Effector memory CD8-positive, alpha-beta T cell (primary cell): Measurements from ENCODE around the gene GRID1.

Experiments
- ATAC-seq: fragments of 150-1000 bp; cut with Tn5 transposase; replicated peaks from 2 replicates; pipeline ENCODE4 v1.10.0; 2021; ENCODE audit warnings: mild to moderate bottlenecking, moderate library complexity
- DNase-seq, 3 experiments: peaks; one replicate each; pipeline ENCODE4 v3.0.0; 2021
- H3K27ac Mint-ChIP-seq, 2 donors: one replicate each; pipeline ENCODE4 v1.8.0; 2022; ENCODE audit warnings: mild to moderate bottlenecking in 2 of 2, mixed read lengths in 2 of 2, moderate library complexity in 2 of 2
- H3K27me3 Mint-ChIP-seq, 2 donors: one replicate each; pipeline ENCODE4 v1.8.0; 2022; ENCODE audit warnings: mixed read lengths in 2 of 2
- H3K36me3 Mint-ChIP-seq: one replicate; pipeline ENCODE4 v1.8.0; 2022; ENCODE audit warnings: mild to moderate bottlenecking, moderate library complexity, mixed read lengths; ENCODE audit not compliant: insufficient read depth
- H3K4me1 Mint-ChIP-seq, 2 donors: one replicate each; pipeline ENCODE4 v1.8.0; 2022; ENCODE audit warnings: low read depth in 2 of 2, mixed read lengths in 2 of 2
- H3K4me3 Mint-ChIP-seq, 2 donors: one replicate each; pipeline ENCODE4 v1.8.0; 2022; ENCODE audit warnings: mild to moderate bottlenecking in 2 of 2, mixed read lengths in 2 of 2, moderate library complexity in 2 of 2
- H3K9me3 Mint-ChIP-seq, 2 donors: one replicate each; pipeline ENCODE4 v1.8.0; 2022; ENCODE audit warnings: mixed read lengths in 2 of 2

GRID1 gene

GRCh38 chr10:85645053-85645452, 721.5 kb downstream of the GRID1 start:
- ATAC-seq: no peak
- Mint-ChIP-seq H3K4me1 (no peaks in the 10 kb centered on the region), H3K27ac (no peak overlapping the region), H3K4me3 (no peak overlapping the region), H3K9me3 (peaks cover 0 to 3% of the 10 kb centered on the region in 2 donors), H3K27me3 (peaks cover 0 to 9% of the 10 kb centered on the region in 2 donors), H3K36me3 (no peaks in the 10 kb centered on the region)
- DNase-seq: no peak

- Mint-ChIP-seq H3K9me3 (peaks cover 0 to 3% of the 10 kb centered on the region in 2 donors), H3K27me3 (peaks cover 0 to 9% of the 10 kb centered on the region in 2 donors)
- no peak for DNase-seq
Measured at GRCh38 chr10:85643845-85644525, 722.6 kb downstream of the GRID1 start.

GRCh38 chr10:85643171-85643844, 723.3 kb downstream of the GRID1 start:
- Mint-ChIP-seq H3K27me3 (peaks cover 0 to 9% of the 10 kb centered on the region in 2 donors), H3K4me3 (no peak overlapping the region), H3K9me3 (peaks cover 0 to under 1% of the 10 kb centered on the region in 2 donors), H3K36me3 (no peaks in the 10 kb centered on the region), H3K4me1 (no peaks in the 10 kb centered on the region), H3K27ac (no peak overlapping the region)
- DNase-seq: no peak
- no peak for ATAC-seq

More at GRCh38 chr10:85643845-85644525, 722.6 kb downstream of the GRID1 start:
- Mint-ChIP-seq H3K36me3 (no peaks in the 10 kb centered on the region), H3K4me3 (no peak overlapping the region), H3K4me1 (no peaks in the 10 kb centered on the region), H3K27ac (no peak overlapping the region)
- ATAC-seq: no peak

GRCh38 chr10:85642421-85643170, 724.0 kb downstream of the GRID1 start:
- H3K4me3 Mint-ChIP-seq: no peak overlapping the region

GRCh38 chr10:85642082-85642420, 724.5 kb downstream of the GRID1 start:
- no peaks in the 10 kb centered on the region for H3K9me3 Mint-ChIP-seq
- no peak overlapping the region for H3K4me3 Mint-ChIP-seq
- ATAC-seq (no peak), DNase-seq (no peak)
- no peaks in the 10 kb centered on the region for H3K4me1 Mint-ChIP-seq
- H3K27me3 Mint-ChIP-seq: peaks cover 0 to 3% of the 10 kb centered on the region in 2 donors
- no peaks in the 10 kb centered on the region for H3K36me3 Mint-ChIP-seq
- no peak overlapping the region for H3K27ac Mint-ChIP-seq

More at GRCh38 chr10:85642421-85643170, 724.0 kb downstream of the GRID1 start:
- ATAC-seq (no peak), DNase-seq (no peak)
- H3K4me1 Mint-ChIP-seq: no peaks in the 10 kb centered on the region
- no peaks in the 10 kb centered on the region for H3K36me3 Mint-ChIP-seq
- H3K9me3 Mint-ChIP-seq: no peaks in the 10 kb centered on the region
- H3K27ac Mint-ChIP-seq: no peak overlapping the region
- H3K27me3 Mint-ChIP-seq: peaks cover 0 to 8% of the 10 kb centered on the region in 2 donors

GRCh38 chr10:85641479-85642009, 725.1 kb downstream of the GRID1 start:
- H3K9me3 Mint-ChIP-seq: no peaks in the 10 kb centered on the region
- no peak overlapping the region for H3K4me3 Mint-ChIP-seq
- DNase-seq (no peak), ATAC-seq (no peak)
- no peak overlapping the region for H3K27ac Mint-ChIP-seq
- H3K27me3 Mint-ChIP-seq: no peaks in the 10 kb centered on the region
- no peaks in the 10 kb centered on the region for H3K36me3 Mint-ChIP-seq
- H3K4me1 Mint-ChIP-seq: no peaks in the 10 kb centered on the region

GRCh38 chr10:85638797-85639196, 727.8 kb downstream of the GRID1 start:
- no peak overlapping the region for H3K4me3 Mint-ChIP-seq
- no peak overlapping the region for H3K27ac Mint-ChIP-seq
- DNase-seq (no peak), ATAC-seq (no peak)
- H3K9me3 Mint-ChIP-seq: no peaks in the 10 kb centered on the region
- H3K4me1 Mint-ChIP-seq: peaks cover 0 to 3% of the 10 kb centered on the region in 2 donors
- H3K27me3 Mint-ChIP-seq: no peaks in the 10 kb centered on the region
- no peaks in the 10 kb centered on the region for H3K36me3 Mint-ChIP-seq

GRCh38 chr10:85635650-85636049, 730.9 kb downstream of the GRID1 start:
- Mint-ChIP-seq H3K4me3 (no peak overlapping the region), H3K36me3 (no peaks in the 10 kb centered on the region), H3K4me1 (peaks cover 0 to 3% of the 10 kb centered on the region in 2 donors), H3K27ac (no peak overlapping the region), H3K9me3 (no peaks in the 10 kb centered on the region), H3K27me3 (no peaks in the 10 kb centered on the region)
- DNase-seq (no peak), ATAC-seq (no peak)

GRCh38 chr10:85624511-85624910, 742.1 kb downstream of the GRID1 start:
- H3K9me3 Mint-ChIP-seq: no peaks in the 10 kb centered on the region
- no peaks in the 10 kb centered on the region for H3K4me1 Mint-ChIP-seq
- no peaks in the 10 kb centered on the region for H3K36me3 Mint-ChIP-seq
- peaks cover 0 to 4% of the 10 kb centered on the region in 2 donors for H3K27me3 Mint-ChIP-seq
- no peak overlapping the region for H3K27ac Mint-ChIP-seq
- no peak overlapping the region for H3K4me3 Mint-ChIP-seq
- no peak for ATAC-seq
- DNase-seq: no peak

- peaks cover 2% of the 10 kb centered on the region for H3K36me3 Mint-ChIP-seq
- DNase-seq (no peak), ATAC-seq (no peak)
- no peak overlapping the region for H3K4me3 Mint-ChIP-seq
- H3K9me3 Mint-ChIP-seq: no peaks in the 10 kb centered on the region
- H3K27ac Mint-ChIP-seq: no peak overlapping the region
- H3K4me1 Mint-ChIP-seq: no peaks in the 10 kb centered on the region
- H3K27me3 Mint-ChIP-seq: peaks cover 0 to 4% of the 10 kb centered on the region in 2 donors
Measured at GRCh38 chr10:85623758-85624157, 742.8 kb downstream of the GRID1 start.

GRCh38 chr10:85623342-85623741, 743.3 kb downstream of the GRID1 start:
- peaks cover 0 to 6% of the 10 kb centered on the region in 2 donors for H3K27me3 Mint-ChIP-seq
- H3K4me1 Mint-ChIP-seq: no peaks in the 10 kb centered on the region
- no peak overlapping the region for H3K4me3 Mint-ChIP-seq
- DNase-seq: no peak
- H3K9me3 Mint-ChIP-seq: no peaks in the 10 kb centered on the region
- H3K27ac Mint-ChIP-seq: no peak overlapping the region
- no peak for ATAC-seq
- peaks cover 3% of the 10 kb centered on the region for H3K36me3 Mint-ChIP-seq

- no peak overlapping the region for H3K4me3 Mint-ChIP-seq
- no peak overlapping the region for H3K27ac Mint-ChIP-seq
- ATAC-seq: no peak
- H3K9me3 Mint-ChIP-seq: no peaks in the 10 kb centered on the region
- H3K27me3 Mint-ChIP-seq: peaks cover 9 to 12% of the 10 kb centered on the region in 2 donors
- H3K36me3 Mint-ChIP-seq: peaks cover 3% of the 10 kb centered on the region
- H3K4me1 Mint-ChIP-seq: no peaks in the 10 kb centered on the region
- no peak for DNase-seq
Measured at GRCh38 chr10:85622425-85622824, 744.2 kb downstream of the GRID1 start.

GRCh38 chr10:85621562-85621961, 745.0 kb downstream of the GRID1 start:
- no peak for DNase-seq
- Mint-ChIP-seq H3K4me3 (no peak overlapping the region), H3K36me3 (peaks cover 3% of the 10 kb centered on the region), H3K4me1 (no peaks in the 10 kb centered on the region), H3K27ac (no peak overlapping the region), H3K9me3 (no peaks in the 10 kb centered on the region), H3K27me3 (peaks cover 9 to 12% of the 10 kb centered on the region in 2 donors)
- ATAC-seq: no peak
